GM12892 (cell line): ENCODE data around the gene ADAMTSL3.

ENCODE experiments used
- POLR2A ChIP-seq: IDR thresholded peaks from 2 replicates; pipeline ENCODE4 v1.6.1; 2011; ENCODE audit warnings: low read depth, low read length, control low read depth
- POLR2AphosphoS5 ChIP-seq: IDR thresholded peaks from 2 replicates; pipeline ENCODE4 v1.6.1; 2011; ENCODE audit warnings: low read depth, low read length, control low read depth
- TAF1 ChIP-seq: IDR thresholded peaks from 2 replicates; pipeline ENCODE4 v1.6.1; 2011; ENCODE audit warnings: low read depth, mild to moderate bottlenecking, control low read depth, low read length, borderline replicate concordance

GRCh38 chr15:83698294-83698693 lies 44.4 kb downstream of the ADAMTSL3 start:
- no peak for TF ChIP-seq POLR2A
- TF ChIP-seq POLR2AphosphoS5 = no peak
- TF ChIP-seq TAF1 = no peak
